GM19239 (cell line): Measurements from ENCODE around the gene RNF138.
"Not testable (repeated sequence)": the region's sequence is repeated elsewhere in the genome, so short reads cannot be mapped to it uniquely, and the experiment has no call there.

ENCODE experiments used
- DNase-seq: peaks from one replicate; pipeline ENCODE4 v3.0.0; 2011; ENCODE audit warnings: low spot score; ENCODE audit not compliant: insufficient read length
- FAIRE-seq: peaks from 2 replicates; lab custom pipeline; 2011; peaks lifted over from hg19 to GRCh38; lab: Jason Lieb, UNC

RNF138 gene

GRCh38 chr18:32160547-32160946, 68.9 kb downstream of the RNF138 start:
- FAIRE-seq (no peak), DNase-seq (no peak)

GRCh38 chr18:32167980-32168730, 76.5 kb downstream of the RNF138 start:
- FAIRE-seq (no peak), DNase-seq (no peak)

- no peak for DNase-seq
- no peak for FAIRE-seq
Observed at GRCh38 chr18:32173654-32174053, 82.0 kb downstream of the RNF138 start.

- FAIRE-seq (no peak), DNase-seq (no peak)
Observed at GRCh38 chr18:32174719-32175118, 83.0 kb downstream of the RNF138 start.

- DNase-seq (no peak), FAIRE-seq (no peak)
Observed at GRCh38 chr18:32175265-32175664, 83.6 kb downstream of the RNF138 start.

GRCh38 chr18:32176745-32177144, 85.1 kb downstream of the RNF138 start:
- not testable (repeated sequence) for DNase-seq, FAIRE-seq

GRCh38 chr18:32177530-32177929, 85.9 kb downstream of the RNF138 start:
- no peak for FAIRE-seq
- no peak for DNase-seq
